Erythroblast (primary cell): ENCODE data around the gene ZNF121.

Experiments
- GATA1 ChIP-seq: IDR thresholded peaks from 2 replicates; pipeline ENCODE4 v1.6.1; 2011; ENCODE audit warnings: low read depth, mild to moderate bottlenecking, control low read depth, low read length, moderate library complexity
- POLR2A ChIP-seq: IDR thresholded peaks from 2 replicates; pipeline ENCODE4 v1.6.1; 2011; ENCODE audit warnings: mild to moderate bottlenecking, low read length

- no peak for TF ChIP-seq POLR2A
- no peak for TF ChIP-seq GATA1
These were observed 43.6 kb upstream of the ZNF121 start for GRCh38 chr19:9627856-9628255.
